Measurements from ENCODE around the gene APOC4.

DNA sequence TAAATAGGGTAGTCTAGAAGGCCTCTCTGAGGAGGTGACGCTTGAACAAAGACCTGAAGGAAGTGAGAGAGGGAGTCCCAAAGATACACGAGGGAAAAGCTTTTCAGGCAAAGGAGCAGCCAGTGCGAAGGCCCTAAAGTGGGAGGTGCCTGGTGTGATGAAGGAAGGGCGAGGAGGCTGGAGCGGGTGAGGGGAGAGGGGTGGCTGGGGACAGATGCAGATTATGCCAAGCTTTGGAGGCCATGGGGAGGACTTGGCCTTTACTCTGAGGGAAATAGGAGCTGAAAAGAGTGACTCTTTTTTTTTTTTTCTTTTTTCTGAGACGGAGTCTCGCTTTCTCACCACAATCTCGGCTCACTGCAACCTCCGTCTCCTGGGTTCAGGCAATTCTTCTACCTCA lies 16.1 kb downstream of the APOC4 start:
- TF ChIP-seq, protein P1, sequence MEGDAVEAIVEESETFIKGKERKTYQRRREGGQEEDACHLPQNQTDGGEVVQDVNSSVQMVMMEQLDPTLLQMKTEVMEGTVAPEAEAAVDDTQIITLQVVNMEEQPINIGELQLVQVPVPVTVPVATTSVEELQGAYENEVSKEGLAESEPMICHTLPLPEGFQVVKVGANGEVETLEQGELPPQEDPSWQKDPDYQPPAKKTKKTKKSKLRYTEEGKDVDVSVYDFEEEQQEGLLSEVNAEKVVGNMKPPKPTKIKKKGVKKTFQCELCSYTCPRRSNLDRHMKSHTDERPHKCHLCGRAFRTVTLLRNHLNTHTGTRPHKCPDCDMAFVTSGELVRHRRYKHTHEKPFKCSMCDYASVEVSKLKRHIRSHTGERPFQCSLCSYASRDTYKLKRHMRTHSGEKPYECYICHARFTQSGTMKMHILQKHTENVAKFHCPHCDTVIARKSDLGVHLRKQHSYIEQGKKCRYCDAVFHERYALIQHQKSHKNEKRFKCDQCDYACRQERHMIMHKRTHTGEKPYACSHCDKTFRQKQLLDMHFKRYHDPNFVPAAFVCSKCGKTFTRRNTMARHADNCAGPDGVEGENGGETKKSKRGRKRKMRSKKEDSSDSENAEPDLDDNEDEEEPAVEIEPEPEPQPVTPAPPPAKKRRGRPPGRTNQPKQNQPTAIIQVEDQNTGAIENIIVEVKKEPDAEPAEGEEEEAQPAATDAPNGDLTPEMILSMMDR (IDR thresholded peaks at IDR 0.05) = no peak
- no peak for TF ChIP-seq NFYB (CRISPR knock-in tag; conservative IDR thresholded peaks at IDR 0.05; ENCODE audit: low read depth)
- no peak for TF ChIP-seq CREB1 (CRISPR knock-in tag; IDR thresholded peaks at IDR 0.05)
- TF ChIP-seq ZNF121 (CRISPR knock-in tag; IDR thresholded peaks at IDR 0.05) = no peak
- TF ChIP-seq, protein P2, sequence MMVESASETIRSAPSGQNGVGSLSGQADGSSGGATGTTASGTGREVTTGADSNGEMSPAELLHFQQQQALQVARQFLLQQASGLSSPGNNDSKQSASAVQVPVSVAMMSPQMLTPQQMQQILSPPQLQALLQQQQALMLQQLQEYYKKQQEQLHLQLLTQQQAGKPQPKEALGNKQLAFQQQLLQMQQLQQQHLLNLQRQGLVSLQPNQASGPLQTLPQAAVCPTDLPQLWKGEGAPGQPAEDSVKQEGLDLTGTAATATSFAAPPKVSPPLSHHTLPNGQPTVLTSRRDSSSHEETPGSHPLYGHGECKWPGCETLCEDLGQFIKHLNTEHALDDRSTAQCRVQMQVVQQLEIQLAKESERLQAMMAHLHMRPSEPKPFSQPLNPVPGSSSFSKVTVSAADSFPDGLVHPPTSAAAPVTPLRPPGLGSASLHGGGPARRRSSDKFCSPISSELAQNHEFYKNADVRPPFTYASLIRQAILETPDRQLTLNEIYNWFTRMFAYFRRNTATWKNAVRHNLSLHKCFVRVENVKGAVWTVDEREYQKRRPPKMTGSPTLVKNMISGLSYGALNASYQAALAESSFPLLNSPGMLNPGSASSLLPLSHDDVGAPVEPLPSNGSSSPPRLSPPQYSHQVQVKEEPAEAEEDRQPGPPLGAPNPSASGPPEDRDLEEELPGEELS (CRISPR knock-in tag; IDR thresholded peaks at IDR 0.05) = no peak
- TF ChIP-seq, protein P3, sequence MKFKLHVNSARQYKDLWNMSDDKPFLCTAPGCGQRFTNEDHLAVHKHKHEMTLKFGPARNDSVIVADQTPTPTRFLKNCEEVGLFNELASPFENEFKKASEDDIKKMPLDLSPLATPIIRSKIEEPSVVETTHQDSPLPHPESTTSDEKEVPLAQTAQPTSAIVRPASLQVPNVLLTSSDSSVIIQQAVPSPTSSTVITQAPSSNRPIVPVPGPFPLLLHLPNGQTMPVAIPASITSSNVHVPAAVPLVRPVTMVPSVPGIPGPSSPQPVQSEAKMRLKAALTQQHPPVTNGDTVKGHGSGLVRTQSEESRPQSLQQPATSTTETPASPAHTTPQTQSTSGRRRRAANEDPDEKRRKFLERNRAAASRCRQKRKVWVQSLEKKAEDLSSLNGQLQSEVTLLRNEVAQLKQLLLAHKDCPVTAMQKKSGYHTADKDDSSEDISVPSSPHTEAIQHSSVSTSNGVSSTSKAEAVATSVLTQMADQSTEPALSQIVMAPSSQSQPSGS (CRISPR knock-in tag; IDR thresholded peaks at IDR 0.05; ENCODE audit: borderline replicate concordance, low read depth) = no peak
- no peak for TF ChIP-seq NFATC4 (CRISPR knock-in tag; IDR thresholded peaks at IDR 0.05)
- no peak for TF ChIP-seq KAT7 (CRISPR knock-in tag; IDR thresholded peaks at IDR 0.05; ENCODE audit: borderline replicate concordance)
